Myometrial cell (primary cell): ENCODE measurements around the gene CCNO. TPM values are rescaled to one million over a fixed set of nuclear protein-coding genes. Genes with fewer than 3 reads are reported as not detected.

Source experiments
- total RNA-seq: library from RNA; depleted of rRNA; stranded (reverse); fragments of >200 nt; gene quantifications from 2 replicates; pipeline ENCODE4 v1.2.3, GENCODE V29; 2015

CCNO gene
- total RNA-seq, result not detected in 2 replicates

DNA sequence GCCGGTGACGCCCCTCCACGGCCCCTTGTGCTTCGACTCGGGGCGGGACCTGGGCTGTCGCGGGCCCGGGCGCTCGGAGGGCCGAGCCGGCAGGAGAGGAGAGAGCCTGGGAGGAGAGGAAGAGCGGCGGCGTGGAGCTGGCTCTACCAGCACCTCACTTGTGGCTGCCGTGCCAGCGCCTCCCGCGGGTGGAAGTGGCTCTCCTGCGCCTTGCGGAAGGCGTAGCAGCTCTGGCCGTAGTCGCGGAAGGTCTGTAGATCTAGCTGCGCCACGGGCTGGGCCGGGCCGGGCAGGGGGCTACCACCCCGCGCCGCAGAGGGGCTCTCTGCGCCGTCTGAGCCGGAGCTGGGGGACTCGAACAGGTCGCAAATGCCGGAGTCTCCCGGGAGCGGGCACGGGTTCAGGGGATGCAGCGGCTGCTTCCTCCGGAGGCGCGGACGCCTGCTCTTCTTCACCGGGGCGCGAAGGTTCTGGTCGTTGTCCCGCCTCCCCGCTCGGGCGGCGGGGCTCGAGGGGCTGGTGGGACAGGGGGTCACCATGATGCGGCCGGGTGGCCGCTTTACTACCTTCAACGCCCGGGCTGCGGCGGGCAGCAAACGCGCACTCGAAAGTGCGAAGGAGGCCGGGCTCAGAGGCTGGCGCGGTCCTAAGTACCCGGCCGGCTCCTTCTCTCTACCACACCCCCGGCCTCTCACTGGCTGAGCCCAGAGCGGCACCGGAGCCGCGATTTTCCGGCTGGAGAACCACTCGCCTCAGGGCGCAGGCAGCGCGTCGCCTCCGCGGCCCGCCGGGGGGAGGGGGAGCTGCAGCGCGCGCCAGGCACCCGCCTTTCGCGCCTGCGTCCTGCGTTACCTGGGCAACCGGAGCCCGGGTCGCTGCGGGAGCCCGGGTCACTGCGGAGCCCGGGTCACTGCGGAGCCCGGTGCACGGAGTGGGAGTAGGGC is at the start of gene CCNO:
CCNO (minus strand) TSS at position 624 of the 944 bp plus-strand sequence; CDS start at position 539, 85 bp downstream.

DNA sequence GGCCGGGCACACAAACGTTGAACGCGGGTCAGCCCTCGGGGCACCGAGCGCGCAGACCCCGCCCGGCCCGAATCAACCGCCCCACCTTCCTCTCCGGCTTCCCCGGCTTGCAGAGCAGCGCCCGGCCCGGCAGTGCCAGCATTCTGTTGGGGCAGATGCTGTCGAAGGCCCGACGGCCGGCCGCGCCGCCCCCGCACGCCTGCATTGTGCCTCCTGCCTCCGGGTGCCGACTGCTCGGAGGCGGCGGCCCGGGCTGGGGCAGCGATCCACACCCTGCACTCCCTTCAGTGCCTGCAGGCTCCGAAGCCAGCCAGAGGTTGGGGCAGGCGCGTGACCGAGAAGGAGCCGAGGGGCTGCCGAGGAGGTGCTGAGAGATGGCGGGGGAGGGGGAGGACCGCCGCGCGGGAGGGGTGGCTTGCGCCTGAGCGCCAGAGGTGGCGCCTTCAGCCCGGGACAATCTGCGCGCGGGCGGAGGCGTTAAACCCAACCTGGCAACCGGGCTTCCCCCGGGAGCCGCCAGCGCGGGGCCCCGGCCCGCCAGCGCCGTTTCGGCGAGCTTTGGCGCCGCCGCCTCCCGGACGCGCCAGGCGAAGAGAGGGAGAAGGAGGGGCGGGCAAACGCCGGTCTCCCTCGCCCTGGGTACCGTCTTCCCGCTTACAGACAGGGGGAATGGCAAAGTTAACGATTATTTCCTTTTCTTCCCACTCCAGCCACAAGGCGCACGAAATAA is 6.3 kb downstream of the CCNO start, which contains the start of gene MCIDAS:
MCIDAS (minus strand) TSS at position 382 of the 730 bp plus-strand sequence; CDS start at position 205, 177 bp downstream.

Other genes starting within 250 kb of the CCNO start
- gene ESM1, start 248.0 kb downstream of the CCNO start, total RNA-seq, result 1.2 and 6.6 TPM in 2 replicates
- gene GZMK, start 209.4 kb downstream of the CCNO start, total RNA-seq, result not detected in 2 replicates
- gene GZMA, start 131.0 kb downstream of the CCNO start, total RNA-seq, result not detected in 2 replicates
- 149 and 187 TPM in 2 replicates for gene GPX8, start 73.4 kb downstream of the CCNO start, total RNA-seq
- gene CDC20B, start 60.4 kb downstream of the CCNO start, total RNA-seq, result not detected in 2 replicates
- not detected in 2 replicates for gene MCIDAS, start 6.3 kb downstream of the CCNO start, total RNA-seq
- 26.8 and 33.0 TPM in 2 replicates for gene DHX29, start 74.1 kb upstream of the CCNO start, total RNA-seq
- 67.2 and 68.4 TPM in 2 replicates for gene MTREX, start 74.4 kb upstream of the CCNO start, total RNA-seq